ENCODE measurements around the gene LRRC47. TPM values are rescaled to one million over a fixed set of nuclear protein-coding genes. Genes with fewer than 3 reads are reported as not detected.

Gene LRRC47
- total and polyA plus RNA-seq, 4 experiments from 2014 or later, result 19.0 to 58.0 (median 47.1) TPM

- peaks cover 0 to 2% (median 0%) of the 10 kb centered on the region in 8 donors for H3K9me3 Mint-ChIP-seq
- ChIA-PET CTCF (ENCODE audit: partially characterized antibody) (no interaction called here), POLR2A (ENCODE audit: partially characterized antibody) (no interaction called here)
- no peak overlapping the region for H3K4me3 ChIP-seq (ENCODE audit: low read length in 2 of 2)
- no peak overlapping the region for H3K27ac Mint-ChIP-seq
- peaks cover 3 to 33% of the 10 kb centered on the region in 2 donors for H3K36me3 Mint-ChIP-seq
- intact Hi-C loops (cut with micrococcal nuclease), result no loop called here
- peaks cover 20 to 72% (median 35%) of the 10 kb centered on the region in 4 donors for H3K4me1 Mint-ChIP-seq
- no peaks in the 10 kb centered on the region for H3K27me3 Mint-ChIP-seq
- no peak overlapping the region for H3K4me3 Mint-ChIP-seq
- no peak for DNase-seq
- no peaks in the 10 kb centered on the region for H3K27me3 ChIP-seq (ENCODE audit: insufficient read depth, low read length)
- no peaks in the 10 kb centered on the region for H3K9me3 ChIP-seq (ENCODE audit: control insufficient read depth in 1 of 2, low read length in 2 of 2)
- no peak overlapping the region for H3K27ac ChIP-seq (ENCODE audit: low read depth, low read length)
- H3K4me1 ChIP-seq (ENCODE audit: insufficient read depth, low read length), result peaks cover 53% of the 10 kb centered on the region
- peaks cover 18% of the 10 kb centered on the region for H3K36me3 ChIP-seq (ENCODE audit: insufficient read depth, low read length)
Observed at GRCh38 chr1:3790500-3790923, 5.8 kb downstream of the LRRC47 start.

- H3K4me1 Mint-ChIP-seq, result peaks cover 14 to 64% (median 28%) of the 10 kb centered on the region in 4 donors
- H3K36me3 ChIP-seq (ENCODE audit: insufficient read depth, low read length), result peaks cover 26% of the 10 kb centered on the region
Observed at GRCh38 chr1:3789421-3790300, 6.6 kb downstream of the LRRC47 start.

GRCh38 chr1:3788756-3789420, 7.4 kb downstream of the LRRC47 start:
- peaks cover 14 to 56% (median 24%) of the 10 kb centered on the region in 4 donors for H3K4me1 Mint-ChIP-seq
- peaks cover 36% of the 10 kb centered on the region for H3K4me1 ChIP-seq (ENCODE audit: insufficient read depth, low read length)
- intact Hi-C loops (cut with micrococcal nuclease), result no loop called here
- peaks cover 16 to 45% of the 10 kb centered on the region in 2 donors for H3K36me3 Mint-ChIP-seq
- peaks cover 30% of the 10 kb centered on the region for H3K36me3 ChIP-seq (ENCODE audit: insufficient read depth, low read length)
- DNase-seq, result no peak
- H3K9me3 Mint-ChIP-seq, result peaks cover 0 to 2% (median 0%) of the 10 kb centered on the region in 8 donors
- peak overlapping the region in 1 of 8 donors; percentile 48 for H3K4me3 Mint-ChIP-seq
- H3K27me3 Mint-ChIP-seq, result no peaks in the 10 kb centered on the region
- no peak overlapping the region for H3K4me3 ChIP-seq (ENCODE audit: low read length in 2 of 2)
- H3K9me3 ChIP-seq (ENCODE audit: control insufficient read depth in 1 of 2, low read length in 2 of 2), result no peaks in the 10 kb centered on the region
- peak overlapping the region in 3 of 7 donors; percentile 23 to 63 (median 52) for H3K27ac Mint-ChIP-seq
- H3K27ac ChIP-seq (ENCODE audit: low read depth, low read length), result no peak overlapping the region
- H3K27me3 ChIP-seq (ENCODE audit: insufficient read depth, low read length), result no peaks in the 10 kb centered on the region
- ChIA-PET POLR2A (ENCODE audit: partially characterized antibody) (no interaction called here), CTCF (ENCODE audit: partially characterized antibody) (no interaction called here)

More at GRCh38 chr1:3789421-3790300, 6.6 kb downstream of the LRRC47 start:
- Mint-ChIP-seq H3K9me3 (peaks cover 0 to 2% (median 0%) of the 10 kb centered on the region in 8 donors), H3K27me3 (no peaks in the 10 kb centered on the region), H3K4me3 (no peak overlapping the region), H3K36me3 (peaks cover 10 to 38% of the 10 kb centered on the region in 2 donors), H3K27ac (no peak overlapping the region)
- H3K27me3 ChIP-seq (ENCODE audit: insufficient read depth, low read length), result no peaks in the 10 kb centered on the region
- H3K9me3 ChIP-seq (ENCODE audit: control insufficient read depth in 1 of 2, low read length in 2 of 2), result no peaks in the 10 kb centered on the region
- no peak overlapping the region for H3K27ac ChIP-seq (ENCODE audit: low read depth, low read length)
- DNase-seq, result no peak
- peaks cover 44% of the 10 kb centered on the region for H3K4me1 ChIP-seq (ENCODE audit: insufficient read depth, low read length)
- intact Hi-C loops (cut with micrococcal nuclease), result no loop called here
- POLR2A ChIA-PET (ENCODE audit: partially characterized antibody), result no interaction called here
- CTCF ChIA-PET (ENCODE audit: partially characterized antibody), result no interaction called here
- H3K4me3 ChIP-seq (ENCODE audit: low read length in 2 of 2), result no peak overlapping the region

- Histone ChIP-seq H3K9me3 (ENCODE audit: control insufficient read depth in 1 of 2, low read length in 2 of 2) (no peaks in the 10 kb centered on the region), H3K27ac (ENCODE audit: low read depth, low read length) (no peak overlapping the region), H3K4me3 (ENCODE audit: low read length in 2 of 2) (no peak overlapping the region), H3K36me3 (ENCODE audit: insufficient read depth, low read length) (peaks cover 37% of the 10 kb centered on the region), H3K27me3 (ENCODE audit: insufficient read depth, low read length) (no peaks in the 10 kb centered on the region), H3K4me1 (ENCODE audit: insufficient read depth, low read length) (peaks cover 27% of the 10 kb centered on the region)
- peak overlapping the region in 4 of 8 donors; percentile 33 to 66 (median 48) for H3K4me3 Mint-ChIP-seq
- peaks cover 13 to 47% (median 19%) of the 10 kb centered on the region in 4 donors for H3K4me1 Mint-ChIP-seq
- H3K27me3 Mint-ChIP-seq, result no peaks in the 10 kb centered on the region
- H3K27ac Mint-ChIP-seq, result peak overlapping the region in 6 of 7 donors; percentile 57 to 88 (median 80)
- peaks cover 17 to 45% of the 10 kb centered on the region in 2 donors for H3K36me3 Mint-ChIP-seq
- no peak for DNase-seq
- CTCF ChIA-PET (ENCODE audit: partially characterized antibody), result interaction anchor here (0.9 to 2.0 kb wide), 2 partner anchors 8 to 14 kb away, joined by 3 to 4 read pairs; partner anchors contain the start of gene LRRC47
- H3K9me3 Mint-ChIP-seq, result peaks cover 0 to 2% (median 0%) of the 10 kb centered on the region in 8 donors
- intact Hi-C loops (cut with micrococcal nuclease), result no loop called here
- POLR2A ChIA-PET (ENCODE audit: partially characterized antibody), result interaction anchor here (0.7 to 1.2 kb wide), 2 partner anchors 8 to 14 kb away, joined by 3 to 5 read pairs; partner anchors contain the start of gene LRRC47
Observed at GRCh38 chr1:3787745-3788605, 8.3 kb downstream of the LRRC47 start.

- Mint-ChIP-seq H3K4me3 (peak overlapping the region in 4 of 8 donors; percentile 33 to 66 (median 48)), H3K27me3 (no peaks in the 10 kb centered on the region), H3K9me3 (peaks cover 0 to 2% (median 0%) of the 10 kb centered on the region in 8 donors), H3K4me1 (peaks cover 11 to 40% (median 17%) of the 10 kb centered on the region in 4 donors), H3K27ac (peak overlapping the region in 6 of 7 donors; percentile 29 to 88 (median 80)), H3K36me3 (peaks cover 17 to 50% of the 10 kb centered on the region in 2 donors)
- Histone ChIP-seq H3K4me1 (ENCODE audit: insufficient read depth, low read length) (peaks cover 22% of the 10 kb centered on the region), H3K27ac (ENCODE audit: low read depth, low read length) (no peak overlapping the region), H3K27me3 (ENCODE audit: insufficient read depth, low read length) (no peaks in the 10 kb centered on the region), H3K36me3 (ENCODE audit: insufficient read depth, low read length) (peaks cover 43% of the 10 kb centered on the region), H3K9me3 (ENCODE audit: control insufficient read depth in 1 of 2, low read length in 2 of 2) (no peaks in the 10 kb centered on the region), H3K4me3 (ENCODE audit: low read length in 2 of 2) (no peak overlapping the region)
- peak in 3 of 5 donors; percentile 37 to 85 (median 38) for DNase-seq
- POLR2A ChIA-PET (ENCODE audit: partially characterized antibody), result interaction anchor here (0.7 to 1.2 kb wide), 2 partner anchors 9 to 14 kb away, joined by 3 to 5 read pairs; partner anchors contain the start of gene LRRC47
- intact Hi-C loops (cut with micrococcal nuclease), result no loop called here
- CTCF ChIA-PET (ENCODE audit: partially characterized antibody), result interaction anchor here (0.9 to 2.0 kb wide), 2 partner anchors 9 to 13 kb away, joined by 3 to 4 read pairs; partner anchors contain the start of gene LRRC47
Observed at GRCh38 chr1:3787349-3787715, 9.0 kb downstream of the LRRC47 start.

- intact Hi-C loops (cut with micrococcal nuclease), result no loop called here
- Mint-ChIP-seq H3K27ac (peak overlapping the region in 5 of 7 donors; percentile 13 to 88 (median 83)), H3K4me3 (no peak overlapping the region), H3K9me3 (peaks cover 0 to 2% (median 0%) of the 10 kb centered on the region in 8 donors), H3K27me3 (no peaks in the 10 kb centered on the region), H3K36me3 (peaks cover 17 to 50% of the 10 kb centered on the region in 2 donors), H3K4me1 (peaks cover 9 to 34% (median 16%) of the 10 kb centered on the region in 4 donors)
- Histone ChIP-seq H3K4me3 (ENCODE audit: low read length in 2 of 2) (no peak overlapping the region), H3K36me3 (ENCODE audit: insufficient read depth, low read length) (peaks cover 48% of the 10 kb centered on the region), H3K4me1 (ENCODE audit: insufficient read depth, low read length) (peaks cover 22% of the 10 kb centered on the region), H3K27me3 (ENCODE audit: insufficient read depth, low read length) (no peaks in the 10 kb centered on the region), H3K9me3 (ENCODE audit: control insufficient read depth in 1 of 2, low read length in 2 of 2) (no peaks in the 10 kb centered on the region), H3K27ac (ENCODE audit: low read depth, low read length) (no peak overlapping the region)
- POLR2A ChIA-PET (ENCODE audit: partially characterized antibody), result interaction anchor here (0.7 to 1.2 kb wide), 3 partner anchors 10 to 1263 kb away, joined by 3 to 5 read pairs (median 3); partner anchors contain the start of gene LRRC47
- CTCF ChIA-PET (ENCODE audit: partially characterized antibody), result interaction anchor here (0.9 to 2.0 kb wide), 4 partner anchors 9 to 13 kb away, joined by 3 to 4 read pairs (median 4); partner anchors contain the start of gene LRRC47
- DNase-seq, result no peak
Observed at GRCh38 chr1:3786468-3787348, 9.6 kb downstream of the LRRC47 start.

All from CD4-positive, alpha-beta memory T cell (primary cell).